ENCODE measurements around the gene CEP72.

DNA sequence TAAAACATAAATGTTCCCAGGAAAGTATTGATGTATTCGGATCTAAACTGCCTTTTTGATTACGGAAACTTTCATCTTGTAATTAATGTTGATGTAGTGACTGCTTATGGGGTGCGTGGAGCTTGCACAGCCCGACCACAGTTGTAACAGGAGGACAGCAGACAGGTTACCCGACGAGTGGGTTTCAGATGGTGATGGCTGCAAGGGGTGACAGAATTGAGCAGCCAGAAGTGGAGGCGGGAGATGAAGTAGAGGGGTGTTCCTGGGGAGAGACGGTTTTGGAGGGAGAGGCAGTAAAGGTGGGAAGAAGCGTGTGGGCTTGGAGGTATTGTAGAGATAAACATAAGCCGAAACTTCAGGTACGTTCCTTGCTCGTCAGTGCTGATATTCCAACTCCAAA, 5.8 kb downstream of the CEP72 start:
- TF ChIP-seq, protein P1, sequence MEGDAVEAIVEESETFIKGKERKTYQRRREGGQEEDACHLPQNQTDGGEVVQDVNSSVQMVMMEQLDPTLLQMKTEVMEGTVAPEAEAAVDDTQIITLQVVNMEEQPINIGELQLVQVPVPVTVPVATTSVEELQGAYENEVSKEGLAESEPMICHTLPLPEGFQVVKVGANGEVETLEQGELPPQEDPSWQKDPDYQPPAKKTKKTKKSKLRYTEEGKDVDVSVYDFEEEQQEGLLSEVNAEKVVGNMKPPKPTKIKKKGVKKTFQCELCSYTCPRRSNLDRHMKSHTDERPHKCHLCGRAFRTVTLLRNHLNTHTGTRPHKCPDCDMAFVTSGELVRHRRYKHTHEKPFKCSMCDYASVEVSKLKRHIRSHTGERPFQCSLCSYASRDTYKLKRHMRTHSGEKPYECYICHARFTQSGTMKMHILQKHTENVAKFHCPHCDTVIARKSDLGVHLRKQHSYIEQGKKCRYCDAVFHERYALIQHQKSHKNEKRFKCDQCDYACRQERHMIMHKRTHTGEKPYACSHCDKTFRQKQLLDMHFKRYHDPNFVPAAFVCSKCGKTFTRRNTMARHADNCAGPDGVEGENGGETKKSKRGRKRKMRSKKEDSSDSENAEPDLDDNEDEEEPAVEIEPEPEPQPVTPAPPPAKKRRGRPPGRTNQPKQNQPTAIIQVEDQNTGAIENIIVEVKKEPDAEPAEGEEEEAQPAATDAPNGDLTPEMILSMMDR (IDR thresholded peaks at IDR 0.05), result no peak
- no peak for TF ChIP-seq POLR2AphosphoS5 (IDR thresholded peaks at IDR 0.05)

Data from breast epithelium (tissue), 3 donors.